Natural killer cell (primary cell): ENCODE data around the gene EEIG1. TPM values are rescaled to one million over a fixed set of nuclear protein-coding genes. Genes with fewer than 3 reads are reported as not detected.

ENCODE experiments used
- ATAC-seq, 3 donors: fragments of 150-1000 bp in 2 of 3; fragments of 200-7000 bp in 1 of 3; cut with Tn5 transposase; 1 replicate in 1 of 3; 2 replicates in 2 of 3; pipeline ENCODE4 v1.10.0; 2021; ENCODE audit warnings: mild to moderate bottlenecking in 2 of 3, moderate library complexity in 2 of 3
- DNase-seq, 2 donors: peaks; one replicate each; pipeline versions ENCODE4 v3.0.0 to v3.0.0-alpha.2; 2013 to 2021; ENCODE audit warnings: mixed read lengths in 1 of 2
- H3K27ac ChIP-seq: one replicate; pipeline ENCODE4 v1.5.1; 2013; ENCODE audit warnings: mild to moderate bottlenecking, low read length
- H3K27me3 ChIP-seq: one replicate; pipeline ENCODE4 v1.6.1; 2013; ENCODE audit warnings: low read length; ENCODE audit not compliant: control insufficient read depth, insufficient read depth
- H3K36me3 ChIP-seq: one replicate; pipeline ENCODE4 v1.6.1; 2013; ENCODE audit warnings: low read length; ENCODE audit not compliant: control insufficient read depth, insufficient read depth
- H3K4me1 ChIP-seq: one replicate; pipeline ENCODE4 v1.6.1; 2013; ENCODE audit warnings: low read length; ENCODE audit not compliant: control insufficient read depth, insufficient read depth
- H3K4me3 ChIP-seq: one replicate; pipeline ENCODE4 v1.5.1; 2013; ENCODE audit warnings: low read length
- H3K9me3 ChIP-seq: one replicate; pipeline ENCODE4 v1.6.1; 2013; ENCODE audit warnings: low read length; ENCODE audit not compliant: control insufficient read depth, insufficient read depth
- H3K27ac Mint-ChIP-seq, 2 donors: one replicate each; pipeline ENCODE4 v1.8.0; 2022; ENCODE audit warnings: mild to moderate bottlenecking in 2 of 2, mixed read lengths in 2 of 2, moderate library complexity in 1 of 2
- H3K27me3 Mint-ChIP-seq, 2 donors: one replicate each; pipeline ENCODE4 v1.8.0; 2022; ENCODE audit warnings: low read depth in 2 of 2, mixed read lengths in 2 of 2
- H3K36me3 Mint-ChIP-seq: one replicate; pipeline ENCODE4 v1.8.0; 2022; ENCODE audit warnings: mixed read lengths
- H3K4me1 Mint-ChIP-seq, 2 donors: one replicate each; pipeline ENCODE4 v1.8.0; 2022; ENCODE audit warnings: mixed read lengths in 2 of 2
- H3K4me3 Mint-ChIP-seq: one replicate; pipeline ENCODE4 v1.8.0; 2022; ENCODE audit warnings: mild to moderate bottlenecking, moderate library complexity, mixed read lengths
- H3K9me3 Mint-ChIP-seq, 2 donors: one replicate each; pipeline ENCODE4 v1.8.0; 2022; ENCODE audit warnings: mixed read lengths in 2 of 2
- CTCF ChIP-seq: fragments of 200-600 bp; IDR thresholded peaks from one replicate; pipeline ENCODE4 v1.8.0; 2022; ENCODE audit warnings: antibody characterized with exemption
- WGBS: methylation state at CpG from one replicate; pipeline ENCODE4 v1.1.7; 2013; ENCODE audit warnings: missing lambda C conversion rate; ENCODE audit not compliant: insufficient coverage; 5-methylcytosine and 5-hydroxymethylcytosine counted together
- intact Hi-C: fragments of 100-400 bp; cut with micrococcal nuclease; formaldehyde crosslinking; loops from one replicate; pipeline ENCODE4 v1.14.2; 2022
- total RNA-seq, 4 donors: library from RNA; stranded (reverse); fragments of 120-200 nt in 1 of 4; gene quantifications; one replicate each; pipeline versions ENCODE4 v1.2.3 to v1.2.4, GENCODE V29; 2013 to 2022

EEIG1 gene
- total RNA-seq, 3 donors from 2014 or later (not counting 1 experiment from before 2014, with no cell fraction given), result 10.3 to 36.0 (median 28.2) TPM

DNA sequence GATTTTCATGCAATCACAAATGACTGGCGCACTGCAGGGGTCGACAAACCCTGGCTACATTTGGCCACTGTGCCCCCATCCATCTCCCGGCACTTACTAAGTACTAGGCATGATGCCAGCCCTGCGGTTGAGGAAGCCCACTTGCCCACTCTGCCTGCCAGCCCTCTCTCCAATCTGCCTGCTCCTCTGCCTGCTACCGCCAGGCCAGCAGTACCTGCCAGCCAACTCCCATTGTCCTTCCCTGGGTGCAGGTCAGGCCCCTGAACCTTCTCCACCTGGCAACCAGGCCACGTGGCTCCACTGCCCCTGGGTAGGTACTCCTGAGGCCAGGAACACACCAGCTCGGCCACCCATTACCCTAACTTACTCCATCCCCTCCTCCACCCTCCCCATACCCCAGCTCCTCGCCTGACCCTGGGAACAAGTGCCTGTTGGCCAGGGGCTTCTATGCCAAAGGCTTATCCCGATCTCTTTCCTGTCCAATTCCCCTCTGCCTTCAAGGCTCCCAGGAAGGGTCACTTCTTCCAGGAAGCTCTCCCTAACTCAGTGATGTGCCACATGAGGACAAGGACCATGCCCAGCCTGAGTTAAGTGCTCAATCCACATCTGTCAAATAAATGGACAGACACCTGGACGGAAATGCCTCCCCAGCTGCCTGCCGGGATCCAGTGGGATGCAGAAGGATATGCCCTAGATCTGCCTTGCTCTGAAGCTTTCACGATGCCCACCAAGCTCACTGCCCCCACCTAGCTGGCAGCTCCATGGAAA, 6.6 kb downstream of the EEIG1 start:
- Histone ChIP-seq H3K27me3 (no peaks in the 10 kb centered on the region), H3K4me1 (peaks cover 100% of the 10 kb centered on the region), H3K9me3 (no peaks in the 10 kb centered on the region), H3K27ac (no peak overlapping the region), H3K36me3 (peaks cover 2% of the 10 kb centered on the region), H3K4me3 (no peak overlapping the region)
- ATAC-seq (no peak), DNase-seq (peak in 1 of 2 donors; percentile 40)
- Mint-ChIP-seq H3K4me1 (peaks cover 19 to 41% of the 10 kb centered on the region in 2 donors), H3K36me3 (no peaks in the 10 kb centered on the region), H3K27me3 (no peaks in the 10 kb centered on the region), H3K9me3 (no peaks in the 10 kb centered on the region), H3K27ac (no peak overlapping the region), H3K4me3 (no peak overlapping the region)
- intact Hi-C loops, result no loop called here
- no peak for TF ChIP-seq CTCF
- 86% methylated on average over 12 of the region's 12 CpGs for WGBS

- intact Hi-C loops, result no loop called here
- TF ChIP-seq CTCF, result no peak
- H3K27ac ChIP-seq, result peak overlapping the region; percentile 11
- ATAC-seq (no peak), DNase-seq (peak in 1 of 2 donors; percentile 47)
- Mint-ChIP-seq H3K4me1 (peaks cover 19 to 42% of the 10 kb centered on the region in 2 donors), H3K27ac (no peak overlapping the region), H3K4me3 (no peak overlapping the region), H3K36me3 (no peaks in the 10 kb centered on the region), H3K27me3 (no peaks in the 10 kb centered on the region), H3K9me3 (no peaks in the 10 kb centered on the region)
- H3K36me3 ChIP-seq, result peaks cover 2% of the 10 kb centered on the region
- 89% methylated on average over 17 of the region's 17 CpGs for WGBS
- no peak overlapping the region for H3K4me3 ChIP-seq
- no peaks in the 10 kb centered on the region for H3K9me3 ChIP-seq
- H3K4me1 ChIP-seq, result peaks cover 100% of the 10 kb centered on the region
- no peaks in the 10 kb centered on the region for H3K27me3 ChIP-seq
Measured at GRCh38 chr9:127973169-127974000, 7.4 kb downstream of the EEIG1 start.

- no peak for TF ChIP-seq CTCF
- Histone ChIP-seq H3K27me3 (no peaks in the 10 kb centered on the region), H3K27ac (peak overlapping the region; percentile 77), H3K4me3 (no peak overlapping the region), H3K9me3 (no peaks in the 10 kb centered on the region), H3K4me1 (peaks cover 100% of the 10 kb centered on the region), H3K36me3 (peaks cover 2% of the 10 kb centered on the region)
- peaks cover 19 to 43% of the 10 kb centered on the region in 2 donors for H3K4me1 Mint-ChIP-seq
- no peaks in the 10 kb centered on the region for H3K36me3 Mint-ChIP-seq
- no peaks in the 10 kb centered on the region for H3K27me3 Mint-ChIP-seq
- H3K4me3 Mint-ChIP-seq, result peak overlapping the region; percentile 37
- peak overlapping the region in 1 of 2 donors; percentile 86 for H3K27ac Mint-ChIP-seq
- WGBS, result 90% methylated on average over 12 of the region's 12 CpGs
- DNase-seq (peak in 1 of 2 donors; percentile 29), ATAC-seq (no peak)
- no peaks in the 10 kb centered on the region for H3K9me3 Mint-ChIP-seq
- intact Hi-C loops, result no loop called here
Measured at GRCh38 chr9:127972236-127972871, 8.4 kb downstream of the EEIG1 start.
